ENCODE measurements around the gene CUL5. TPM values are rescaled to one million over a fixed set of nuclear protein-coding genes. Genes with fewer than 3 reads are reported as not detected.

Gene CUL5
- total and polyA plus RNA-seq, 2 of the 8 experiments (the other 6 are each of a cell fraction or from before 2014, with no cell fraction given): 4.9 to 31.8 TPM

DNA sequence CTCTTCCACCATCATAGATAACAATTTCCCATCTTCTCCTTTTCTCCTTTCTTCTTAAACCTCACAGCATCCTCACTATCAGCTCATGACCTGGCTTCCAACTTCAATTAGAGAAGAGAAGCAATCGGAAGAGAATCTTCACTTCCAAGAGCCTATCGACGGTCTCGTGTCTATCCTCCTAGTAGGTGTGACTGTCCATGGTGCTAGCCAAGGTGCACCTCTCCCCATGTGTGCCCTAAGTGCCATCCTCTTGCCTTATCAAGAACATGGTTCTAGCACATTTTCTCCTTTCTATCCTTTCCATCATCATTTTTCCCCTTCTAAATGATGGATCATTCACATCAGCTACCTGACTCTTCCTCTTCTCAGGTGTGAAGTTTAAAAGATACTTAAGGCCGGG lies 5.1 kb upstream of the CUL5 start (continued):
- no peak for TF ChIP-seq HDAC2 (IDR thresholded peaks at IDR 0.05; ENCODE audit: borderline replicate concordance in 1 of 2, low read depth in 2 of 2, low read length in 2 of 2)
- no peak for TF ChIP-seq KDM4A (IDR thresholded peaks at IDR 0.05; ENCODE audit: low read depth, low read length, severe bottlenecking)
- no peak for TF ChIP-seq RAD21 (IDR thresholded peaks at IDR 0.05 in 1 of 2, conservative IDR thresholded peaks at IDR 0.05 in 1 of 2; ENCODE audit: low read depth in 2 of 2, low read length in 2 of 2)
- no peak for TF ChIP-seq EP300 (IDR thresholded peaks at IDR 0.05; ENCODE audit: borderline replicate concordance in 1 of 2, low read depth in 2 of 2, low read length in 2 of 2)
- TF ChIP-seq CBX5 (IDR thresholded peaks at IDR 0.05; ENCODE audit: low read depth, low read length): no peak
- TF ChIP-seq HDAC6 (IDR thresholded peaks at IDR 0.05; ENCODE audit: low read depth, low read length): no peak
- no peak for TF ChIP-seq SP2 (IDR thresholded peaks at IDR 0.05; ENCODE audit: low read length)
